ENCODE data around the gene SPPL2B. TPM values are rescaled to one million over a fixed set of nuclear protein-coding genes. Genes with fewer than 3 reads are reported as not detected.

Gene SPPL2B
- total and polyA plus RNA-seq, 2 experiments from 2014 or later = 40.9 to 87.7 TPM

- H3K36me3 ChIP-seq (replicated peaks; ENCODE audit: insufficient read depth, low read depth) = no peaks in the 10 kb centered on the region
- H3K27me3 ChIP-seq = peaks cover 12% of the 10 kb centered on the region
- H3K4me2 ChIP-seq = no peak overlapping the region
- H2AFZ ChIP-seq = no peak overlapping the region
- H3K9me2 ChIP-seq (replicated peaks; ENCODE audit: insufficient read depth) = no peaks in the 10 kb centered on the region
- no peaks in the 10 kb centered on the region for H3K79me2 ChIP-seq
- no peak for DNase-seq (ENCODE audit: low spot score)
- H4K20me1 ChIP-seq (ENCODE audit: insufficient read depth, poor library complexity, severe bottlenecking) = no peaks in the 10 kb centered on the region
- WGBS (ENCODE audit: low lambda C conversion rate, missing lambda C conversion rate) = 70% methylated on average over 10 of the region's 10 CpGs
- H3K4me1 ChIP-seq (ENCODE audit: insufficient read depth) = no peaks in the 10 kb centered on the region
- no peak for TF ChIP-seq EZH2phosphoT487 (IDR thresholded peaks at IDR 0.05; ENCODE audit: low read depth, severe bottlenecking, unreplicated experiment)
- TF ChIP-seq, protein P1, sequence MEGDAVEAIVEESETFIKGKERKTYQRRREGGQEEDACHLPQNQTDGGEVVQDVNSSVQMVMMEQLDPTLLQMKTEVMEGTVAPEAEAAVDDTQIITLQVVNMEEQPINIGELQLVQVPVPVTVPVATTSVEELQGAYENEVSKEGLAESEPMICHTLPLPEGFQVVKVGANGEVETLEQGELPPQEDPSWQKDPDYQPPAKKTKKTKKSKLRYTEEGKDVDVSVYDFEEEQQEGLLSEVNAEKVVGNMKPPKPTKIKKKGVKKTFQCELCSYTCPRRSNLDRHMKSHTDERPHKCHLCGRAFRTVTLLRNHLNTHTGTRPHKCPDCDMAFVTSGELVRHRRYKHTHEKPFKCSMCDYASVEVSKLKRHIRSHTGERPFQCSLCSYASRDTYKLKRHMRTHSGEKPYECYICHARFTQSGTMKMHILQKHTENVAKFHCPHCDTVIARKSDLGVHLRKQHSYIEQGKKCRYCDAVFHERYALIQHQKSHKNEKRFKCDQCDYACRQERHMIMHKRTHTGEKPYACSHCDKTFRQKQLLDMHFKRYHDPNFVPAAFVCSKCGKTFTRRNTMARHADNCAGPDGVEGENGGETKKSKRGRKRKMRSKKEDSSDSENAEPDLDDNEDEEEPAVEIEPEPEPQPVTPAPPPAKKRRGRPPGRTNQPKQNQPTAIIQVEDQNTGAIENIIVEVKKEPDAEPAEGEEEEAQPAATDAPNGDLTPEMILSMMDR (IDR thresholded peaks at IDR 0.05; ENCODE audit: poor library complexity) = no peak
- no peak for TF ChIP-seq EZH2 (IDR thresholded peaks at IDR 0.05; ENCODE audit: borderline replicate concordance)
- H3K4me3 ChIP-seq = no peak overlapping the region
- no peaks in the 10 kb centered on the region for H3K9me3 ChIP-seq (ENCODE audit: low read depth)
- H3K27ac ChIP-seq = no peak overlapping the region
Observed at GRCh38 chr19:2365201-2365970, 36.9 kb downstream of the SPPL2B start.

- Histone ChIP-seq H3K4me2 (no peak overlapping the region), H3K4me1 (ENCODE audit: insufficient read depth) (no peaks in the 10 kb centered on the region), H3K4me3 (no peak overlapping the region), H3K27me3 (no peaks in the 10 kb centered on the region), H3K79me2 (no peaks in the 10 kb centered on the region), H3K9me2 (replicated peaks; ENCODE audit: insufficient read depth) (no peaks in the 10 kb centered on the region), H4K20me1 (ENCODE audit: insufficient read depth, poor library complexity, severe bottlenecking) (no peaks in the 10 kb centered on the region), H3K27ac (no peak overlapping the region), H3K36me3 (replicated peaks; ENCODE audit: insufficient read depth, low read depth) (no peaks in the 10 kb centered on the region), H2AFZ (no peak overlapping the region), H3K9me3 (ENCODE audit: low read depth) (no peaks in the 10 kb centered on the region)
- TF ChIP-seq, protein P1 (IDR thresholded peaks at IDR 0.05; ENCODE audit: poor library complexity) = no peak
- TF ChIP-seq EZH2phosphoT487 (IDR thresholded peaks at IDR 0.05; ENCODE audit: low read depth, severe bottlenecking, unreplicated experiment) (no peak), EZH2 (IDR thresholded peaks at IDR 0.05; ENCODE audit: borderline replicate concordance) (no peak)
- WGBS (ENCODE audit: low lambda C conversion rate, missing lambda C conversion rate) = 88% methylated on average over 16 of the region's 16 CpGs
- DNase-seq (ENCODE audit: low spot score) = no peak
Observed at GRCh38 chr19:2371656-2372055, 43.2 kb downstream of the SPPL2B start.

DNA sequence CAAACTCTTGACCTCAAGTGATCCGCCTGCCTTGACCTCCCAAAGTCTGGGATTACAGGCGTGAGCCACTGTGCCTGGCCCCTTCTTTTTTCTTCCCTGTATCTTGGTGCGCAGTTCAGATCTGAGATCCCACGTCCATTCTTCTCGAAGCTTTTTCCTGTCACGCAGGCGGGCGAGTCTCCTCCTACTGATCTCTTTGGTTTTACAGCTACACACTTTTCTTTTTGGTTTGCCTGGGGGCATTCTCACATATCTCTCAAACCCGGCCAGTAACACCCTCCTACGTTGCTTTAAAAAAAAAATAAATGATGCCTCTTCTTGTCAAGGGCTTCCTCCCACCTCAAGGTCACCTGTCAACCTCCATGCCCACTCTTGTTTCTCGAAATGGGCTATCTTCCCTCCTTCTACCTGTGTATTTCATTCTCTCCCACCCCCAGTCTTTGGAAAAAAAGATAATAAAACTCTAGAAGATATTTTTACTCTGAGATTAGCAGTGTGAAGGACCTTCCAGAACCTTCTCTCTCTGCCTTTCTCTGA lies 43.7 kb downstream of the SPPL2B start:
- no peaks in the 10 kb centered on the region for H3K9me3 ChIP-seq (ENCODE audit: low read depth)
- no peaks in the 10 kb centered on the region for H3K4me1 ChIP-seq (ENCODE audit: insufficient read depth)
- H3K27me3 ChIP-seq = no peaks in the 10 kb centered on the region
- H4K20me1 ChIP-seq (ENCODE audit: insufficient read depth, poor library complexity, severe bottlenecking) = no peaks in the 10 kb centered on the region
- H3K4me3 ChIP-seq = no peak overlapping the region
- TF ChIP-seq, protein P1 (IDR thresholded peaks at IDR 0.05; ENCODE audit: poor library complexity) = no peak
- TF ChIP-seq EZH2phosphoT487 (IDR thresholded peaks at IDR 0.05; ENCODE audit: low read depth, severe bottlenecking, unreplicated experiment) = no peak
- no peak for TF ChIP-seq EZH2 (IDR thresholded peaks at IDR 0.05; ENCODE audit: borderline replicate concordance)
- H3K36me3 ChIP-seq (replicated peaks; ENCODE audit: insufficient read depth, low read depth) = no peaks in the 10 kb centered on the region
- no peak overlapping the region for H3K4me2 ChIP-seq
- no peaks in the 10 kb centered on the region for H3K9me2 ChIP-seq (replicated peaks; ENCODE audit: insufficient read depth)
- no peak overlapping the region for H2AFZ ChIP-seq
- 65% methylated on average over 11 of the region's 11 CpGs for WGBS (ENCODE audit: low lambda C conversion rate, missing lambda C conversion rate)
- no peak for DNase-seq (ENCODE audit: low spot score)
- H3K27ac ChIP-seq = no peak overlapping the region
- H3K79me2 ChIP-seq = no peaks in the 10 kb centered on the region

Data from hepatocyte (in vitro differentiated cells).